ENCODE results near the gene PIGK.

- TF ChIP-seq CTCF (IDR thresholded peaks at IDR 0.05) (no peak), EP300 (IDR thresholded peaks at IDR 0.05) (no peak)
Observed at GRCh38 chr1:77232829-77233228, 13.6 kb upstream of the PIGK start.

Data from sigmoid colon (tissue), 4 donors.